ENCODE results near the gene PTCH1.

DNA sequence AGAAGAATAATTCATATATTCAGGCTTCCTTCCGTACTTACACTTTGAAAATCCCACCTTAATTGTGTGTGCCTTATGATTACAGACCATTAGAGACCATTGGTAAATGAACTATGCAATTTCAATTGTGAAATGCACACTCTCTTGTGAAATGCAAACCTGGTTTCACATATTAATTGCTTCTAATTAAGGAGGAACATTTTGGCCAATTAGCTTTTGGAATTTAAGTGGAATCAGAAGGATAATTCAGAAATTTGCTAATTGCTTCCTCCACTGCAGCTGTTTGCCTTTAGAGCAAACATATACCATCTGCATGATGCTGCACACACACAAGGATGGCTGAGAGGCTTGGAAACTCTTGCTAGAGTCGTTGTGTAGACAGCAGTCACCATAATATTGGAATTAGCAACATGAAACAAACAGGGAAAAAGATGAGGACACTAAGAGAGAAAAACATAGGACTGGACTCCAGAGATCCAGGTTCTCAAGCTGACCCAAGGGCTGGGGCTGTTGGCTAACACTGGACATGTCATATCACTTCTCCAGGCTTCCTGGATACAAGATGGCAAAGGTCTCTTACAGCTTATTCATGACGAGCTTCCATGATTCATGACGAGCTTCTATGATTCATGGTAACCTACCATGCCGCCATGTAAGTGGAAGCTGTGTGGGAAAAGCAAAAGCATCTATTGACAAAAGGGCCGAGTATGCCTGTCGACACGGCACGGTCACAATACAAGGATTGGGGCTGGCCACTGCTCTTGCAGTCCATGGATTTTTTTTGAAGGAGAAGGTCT is 78.0 kb downstream of the PTCH1 start:
- TF ChIP-seq, protein P1, sequence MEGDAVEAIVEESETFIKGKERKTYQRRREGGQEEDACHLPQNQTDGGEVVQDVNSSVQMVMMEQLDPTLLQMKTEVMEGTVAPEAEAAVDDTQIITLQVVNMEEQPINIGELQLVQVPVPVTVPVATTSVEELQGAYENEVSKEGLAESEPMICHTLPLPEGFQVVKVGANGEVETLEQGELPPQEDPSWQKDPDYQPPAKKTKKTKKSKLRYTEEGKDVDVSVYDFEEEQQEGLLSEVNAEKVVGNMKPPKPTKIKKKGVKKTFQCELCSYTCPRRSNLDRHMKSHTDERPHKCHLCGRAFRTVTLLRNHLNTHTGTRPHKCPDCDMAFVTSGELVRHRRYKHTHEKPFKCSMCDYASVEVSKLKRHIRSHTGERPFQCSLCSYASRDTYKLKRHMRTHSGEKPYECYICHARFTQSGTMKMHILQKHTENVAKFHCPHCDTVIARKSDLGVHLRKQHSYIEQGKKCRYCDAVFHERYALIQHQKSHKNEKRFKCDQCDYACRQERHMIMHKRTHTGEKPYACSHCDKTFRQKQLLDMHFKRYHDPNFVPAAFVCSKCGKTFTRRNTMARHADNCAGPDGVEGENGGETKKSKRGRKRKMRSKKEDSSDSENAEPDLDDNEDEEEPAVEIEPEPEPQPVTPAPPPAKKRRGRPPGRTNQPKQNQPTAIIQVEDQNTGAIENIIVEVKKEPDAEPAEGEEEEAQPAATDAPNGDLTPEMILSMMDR (IDR thresholded peaks at IDR 0.05) = no peak
- TF ChIP-seq RAD21 (conservative IDR thresholded peaks at IDR 0.05 in 1 of 2, IDR thresholded peaks at IDR 0.05 in 1 of 2) (no peak), RFX5 (IDR thresholded peaks at IDR 0.05) (no peak), CEBPB (IDR thresholded peaks at IDR 0.05) (no peak), POLR2A (IDR thresholded peaks at IDR 0.05; ENCODE audit: low read length) (no peak), JUNB (IDR thresholded peaks at IDR 0.05) (no peak)
